ENCODE measurements around the gene APP.
"Not testable (repeated sequence)": the region's sequence is repeated elsewhere in the genome, so short reads cannot be mapped to it uniquely, and the experiment has no call there.

The APP gene

GRCh38 chr21:26138615-26139257 is 31.8 kb downstream of the APP start:
- CTCF ChIA-PET = no interaction called here
- no peak overlapping the region for H3K4me3 ChIP-seq (ENCODE audit: low read depth, low read length)
- POLR2A ChIA-PET = no interaction called here
- DNase-seq (ENCODE audit: low read depth, low spot score) = no peak
- TF ChIP-seq CTCF (IDR thresholded peaks at IDR 0.05; ENCODE audit: insufficient read depth, low read length, missing control alignments) = no peak

- no peak for TF ChIP-seq CTCF (IDR thresholded peaks at IDR 0.05; ENCODE audit: insufficient read depth, low read length, missing control alignments)
- H3K4me3 ChIP-seq (ENCODE audit: low read depth, low read length) = no peak overlapping the region
- ChIA-PET POLR2A (no interaction called here), CTCF (interaction anchor here (0.5 kb wide), 1 partner anchor 9 kb away, joined by 4 read pairs; no protein-coding TSS in a partner anchor)
- DNase-seq (ENCODE audit: low read depth, low spot score) = no peak
Observed at GRCh38 chr21:26137379-26138060, 33.0 kb downstream of the APP start.

- no peak for TF ChIP-seq CTCF (IDR thresholded peaks at IDR 0.05; ENCODE audit: insufficient read depth, low read length, missing control alignments)
- POLR2A ChIA-PET = no interaction called here
- H3K4me3 ChIP-seq (ENCODE audit: low read depth, low read length) = no peak overlapping the region
- DNase-seq (ENCODE audit: low read depth, low spot score) = no peak
- CTCF ChIA-PET = no interaction called here
Observed at GRCh38 chr21:26136671-26137070, 33.9 kb downstream of the APP start.

- no peak overlapping the region for H3K4me3 ChIP-seq (ENCODE audit: low read depth, low read length)
- DNase-seq (ENCODE audit: low read depth, low spot score) = no peak
- POLR2A ChIA-PET = no interaction called here
- CTCF ChIA-PET = interaction anchor here (0.6 kb wide), 1 partner anchor 31 kb away, joined by 3 read pairs; no protein-coding TSS in a partner anchor
- no peak for TF ChIP-seq CTCF (IDR thresholded peaks at IDR 0.05; ENCODE audit: insufficient read depth, low read length, missing control alignments)
Observed at GRCh38 chr21:26135520-26135919, 35.0 kb downstream of the APP start.

GRCh38 chr21:26131554-26131953 is 39.0 kb downstream of the APP start:
- no peak for DNase-seq (ENCODE audit: low read depth, low spot score)
- H3K4me3 ChIP-seq (ENCODE audit: low read depth, low read length) = no peak overlapping the region
- ChIA-PET CTCF (interaction anchor here (1.8 kb wide), 1 partner anchor 36 kb away, joined by 4 read pairs; no protein-coding TSS in a partner anchor), POLR2A (no interaction called here)
- TF ChIP-seq CTCF (IDR thresholded peaks at IDR 0.05; ENCODE audit: insufficient read depth, low read length, missing control alignments) = no peak

- CTCF ChIA-PET = interaction anchor here (1.2 to 1.8 kb wide), 2 partner anchors 31 to 37 kb away, joined by 3 to 4 read pairs; no protein-coding TSS in a partner anchor
- H3K4me3 ChIP-seq (ENCODE audit: low read depth, low read length); DNase-seq (ENCODE audit: low read depth, low spot score); POLR2A ChIA-PET: not testable (repeated sequence)
Observed at GRCh38 chr21:26131053-26131452, 39.5 kb downstream of the APP start.
